ENCODE results near the gene TRIM73.
"Not testable (repeated sequence)": the region's sequence is repeated elsewhere in the genome, so short reads cannot be mapped to it uniquely, and the experiment has no call there.

TRIM73 gene

DNA sequence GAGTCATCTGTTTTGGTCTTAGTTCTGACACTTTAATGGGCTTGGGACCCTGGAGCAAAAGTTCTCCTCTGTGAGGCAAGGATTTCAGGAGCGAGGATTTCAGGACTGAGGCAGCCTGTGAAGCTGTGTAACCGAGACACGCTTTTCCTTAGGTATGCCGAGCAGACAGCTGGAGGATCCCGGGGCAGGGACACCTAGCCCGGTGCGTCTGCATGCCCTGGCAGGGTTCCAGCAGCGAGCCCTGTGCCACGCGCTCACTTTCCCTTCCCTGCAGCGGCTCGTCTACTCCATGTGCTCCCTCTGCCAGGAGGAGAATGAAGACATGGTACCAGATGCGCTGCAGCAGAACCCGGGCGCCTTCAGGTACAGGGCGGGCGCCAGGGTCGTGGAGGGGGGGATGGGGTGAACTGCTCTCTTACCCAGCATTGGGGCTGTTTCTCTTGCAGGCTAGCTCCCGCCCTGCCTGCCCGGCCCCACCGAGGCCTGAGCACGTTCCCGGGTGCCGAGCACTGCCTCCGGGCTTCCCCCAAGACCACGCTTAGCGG is 20.5 kb downstream of the TRIM73 start:
- DNase-seq, result not testable (repeated sequence)

DNA sequence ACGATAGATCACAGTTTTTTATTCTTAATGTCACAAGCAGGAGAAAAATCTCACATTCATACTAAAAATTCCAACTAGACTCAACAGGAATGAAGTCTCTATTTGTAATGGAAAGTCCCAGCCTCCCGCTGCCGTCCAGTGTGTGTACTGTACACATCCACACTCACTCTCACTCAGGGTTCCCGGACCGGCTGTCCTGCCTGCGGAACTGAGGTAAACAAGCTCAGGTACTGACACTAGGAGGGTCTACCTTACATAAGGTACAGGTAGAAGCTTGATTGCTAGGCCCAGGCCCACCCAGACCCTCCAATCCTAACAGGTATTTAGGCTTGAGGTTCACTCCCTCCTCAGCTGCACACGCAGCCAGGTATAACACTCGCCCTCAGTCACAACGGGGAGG is 21.4 kb downstream of the TRIM73 start:
- DNase-seq, result not testable (repeated sequence)

DNA sequence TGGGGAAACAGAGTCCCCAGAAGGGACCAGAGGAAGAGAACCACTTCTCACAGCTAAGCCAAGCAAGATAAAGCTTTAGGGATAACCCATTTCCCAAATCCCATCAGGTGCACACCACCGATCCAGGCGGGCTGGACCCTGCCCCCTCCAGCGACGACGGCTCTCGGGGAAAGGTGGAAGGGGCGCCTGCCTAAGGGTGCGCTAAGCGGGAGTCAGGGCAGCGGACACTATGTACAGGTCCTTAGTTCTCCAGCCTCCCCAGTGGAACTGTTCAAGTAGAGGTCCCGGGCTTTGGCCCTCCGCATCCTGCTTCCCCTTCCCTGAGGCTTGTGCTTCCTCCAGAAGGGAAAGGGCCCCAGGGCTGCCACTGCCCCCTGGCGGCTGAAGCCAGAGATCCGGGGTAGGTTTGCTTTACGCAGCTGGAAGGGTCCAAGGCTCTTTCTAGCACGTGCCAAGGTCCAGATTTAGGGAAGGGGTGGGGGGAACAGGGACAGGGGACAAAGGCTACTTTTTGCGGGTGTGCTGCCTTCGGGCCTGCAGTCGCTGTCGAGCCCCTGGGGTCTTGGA is 22.9 kb downstream of the TRIM73 start:
- DNase-seq, result not testable (repeated sequence)

DNA sequence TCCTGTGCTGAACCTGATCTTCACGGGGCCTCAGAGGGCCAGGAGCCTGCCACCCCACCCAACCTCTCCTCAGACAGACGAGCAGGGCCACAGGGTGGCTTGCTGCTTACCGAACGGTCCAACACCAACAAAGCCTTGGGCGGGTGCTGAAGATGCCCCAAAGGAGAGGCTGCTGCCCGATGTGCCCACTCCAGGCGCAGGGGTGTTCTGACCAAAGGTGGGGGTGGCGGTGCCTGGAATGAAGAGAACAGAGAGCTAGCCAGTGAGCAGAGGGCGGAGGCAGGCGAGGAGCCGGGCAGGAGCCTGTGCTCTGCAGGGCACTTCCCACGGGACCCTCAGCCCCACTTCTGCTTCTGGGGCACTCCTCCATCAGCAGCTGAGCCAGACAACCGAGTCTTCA is 23.8 kb downstream of the TRIM73 start:
- not testable (repeated sequence) for DNase-seq

DNA sequence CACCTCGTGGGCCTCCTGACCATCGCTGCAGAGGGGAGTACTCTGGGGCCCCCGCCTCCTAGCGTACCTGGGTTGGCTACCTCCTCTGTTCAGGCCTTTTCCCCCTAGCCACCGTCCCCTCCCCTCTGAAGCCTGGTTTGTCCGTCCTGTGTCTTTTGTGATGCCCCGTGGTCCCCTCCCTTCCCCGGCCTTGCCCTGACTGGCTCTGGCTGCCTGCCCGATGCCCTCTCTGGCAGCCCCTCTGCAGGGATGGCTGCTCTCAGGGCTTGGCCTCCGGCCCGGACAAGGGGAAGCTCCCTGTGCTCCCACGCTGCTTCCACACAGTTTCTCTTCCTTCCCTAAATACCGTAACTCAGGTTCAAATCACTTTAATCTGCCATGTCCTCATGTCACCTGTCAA is 24.3 kb downstream of the TRIM73 start:
- not testable (repeated sequence) for DNase-seq

DNA sequence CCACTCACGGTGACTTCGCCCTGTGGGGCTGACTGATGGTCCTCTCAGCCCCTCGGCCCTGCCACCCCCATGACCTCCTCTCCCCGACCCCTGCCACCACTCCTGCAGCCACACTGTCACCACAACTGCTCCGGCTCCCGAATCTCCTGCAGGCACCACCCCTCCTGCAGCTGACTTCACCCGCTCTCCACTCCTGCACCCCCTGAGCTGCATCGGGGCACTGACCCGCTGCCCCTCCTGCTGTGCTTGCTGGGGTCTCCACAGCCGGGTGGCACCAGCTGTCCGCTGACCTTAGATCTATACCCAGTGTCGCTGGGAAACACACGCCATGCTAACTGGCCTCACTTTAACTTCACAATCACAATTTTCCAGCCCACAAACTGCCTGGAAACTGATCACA is 24.7 kb downstream of the TRIM73 start:
- DNase-seq, result not testable (repeated sequence)

DNA sequence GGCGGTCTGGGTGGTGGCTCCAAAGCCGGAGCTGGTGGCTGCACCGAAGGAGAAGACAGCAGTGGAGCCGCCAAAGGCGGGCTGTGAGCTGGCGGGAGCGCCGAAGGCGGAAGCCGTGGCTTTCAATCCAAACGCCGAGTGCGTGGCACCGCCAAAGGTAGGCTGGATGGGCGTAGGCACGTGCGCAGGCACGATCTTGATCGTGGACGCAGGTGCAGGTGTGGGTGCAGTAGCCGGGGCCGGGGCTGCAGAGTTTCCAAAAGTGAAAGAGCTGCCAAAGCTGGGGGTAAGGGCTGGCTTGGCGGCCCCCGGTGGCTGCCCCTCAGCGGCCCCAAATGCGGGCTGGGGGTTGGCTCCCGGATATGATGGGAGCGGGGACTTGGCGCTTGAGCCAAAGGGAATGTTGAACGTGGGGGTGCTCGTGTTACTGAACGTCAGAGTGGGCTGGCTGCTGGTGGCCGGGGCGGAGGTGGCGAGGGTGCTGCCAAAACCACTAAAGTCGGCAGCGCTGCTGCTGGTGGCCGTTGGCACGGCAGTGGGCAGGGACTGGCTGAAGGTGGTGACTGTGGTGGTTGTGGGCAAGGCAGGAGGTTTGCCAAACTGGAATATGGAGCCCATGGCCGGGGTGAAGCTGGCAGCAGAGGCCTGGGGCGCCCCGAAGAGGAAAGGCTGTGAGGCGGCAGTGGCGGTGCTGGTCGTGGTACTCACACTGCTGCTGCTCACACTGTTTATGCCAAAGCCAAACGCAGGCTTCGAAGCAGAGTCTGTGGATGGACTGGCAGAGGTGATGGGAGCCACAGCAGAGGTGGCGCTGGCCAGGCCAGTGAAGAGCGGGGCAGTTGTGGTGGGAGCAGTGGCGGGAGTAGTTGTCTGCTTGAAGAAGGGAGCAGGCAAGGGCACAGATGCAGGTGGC is 26.6 kb downstream of the TRIM73 start:
- DNase-seq, result not testable (repeated sequence)

DNA sequence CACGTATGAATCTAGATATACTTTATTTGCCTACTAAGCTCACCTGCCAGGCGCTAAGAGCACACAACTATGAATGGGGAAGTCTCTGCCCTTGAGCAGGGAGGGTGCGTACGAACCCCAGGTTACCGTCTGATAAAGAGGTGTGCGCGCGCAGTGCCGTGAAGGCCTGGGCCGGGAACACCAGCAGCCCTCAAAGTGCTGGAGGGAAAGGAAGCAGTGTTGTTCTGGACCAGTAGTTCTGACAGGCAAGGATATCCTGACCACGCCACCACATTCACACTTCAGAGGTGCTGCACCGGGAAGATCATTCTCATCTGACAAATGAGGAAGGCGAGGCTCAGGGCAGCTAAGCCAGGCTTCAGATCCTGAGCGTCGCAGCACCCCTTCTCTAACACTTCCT is 28.1 kb downstream of the TRIM73 start:
- not testable (repeated sequence) for DNase-seq

DNA sequence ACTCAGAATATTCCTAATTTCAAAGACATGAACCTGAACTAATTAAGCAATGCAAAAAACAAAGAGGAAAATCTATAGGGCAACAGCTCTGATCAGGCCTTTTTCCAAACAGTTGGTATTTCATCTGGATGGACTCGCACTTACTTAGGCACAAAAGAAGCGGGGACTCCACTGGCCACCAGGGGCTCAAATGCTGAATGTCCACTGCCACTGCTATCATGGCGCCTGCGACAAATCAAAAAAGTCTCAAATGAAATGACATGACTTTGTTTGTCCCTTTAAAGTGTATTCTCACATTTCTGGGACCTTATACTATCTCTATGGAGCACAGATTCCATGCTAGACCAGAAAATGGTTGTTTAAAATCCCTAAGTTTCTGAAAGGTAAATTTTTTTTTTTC is 43.6 kb downstream of the TRIM73 start:
- DNase-seq, result not testable (repeated sequence)

DNA sequence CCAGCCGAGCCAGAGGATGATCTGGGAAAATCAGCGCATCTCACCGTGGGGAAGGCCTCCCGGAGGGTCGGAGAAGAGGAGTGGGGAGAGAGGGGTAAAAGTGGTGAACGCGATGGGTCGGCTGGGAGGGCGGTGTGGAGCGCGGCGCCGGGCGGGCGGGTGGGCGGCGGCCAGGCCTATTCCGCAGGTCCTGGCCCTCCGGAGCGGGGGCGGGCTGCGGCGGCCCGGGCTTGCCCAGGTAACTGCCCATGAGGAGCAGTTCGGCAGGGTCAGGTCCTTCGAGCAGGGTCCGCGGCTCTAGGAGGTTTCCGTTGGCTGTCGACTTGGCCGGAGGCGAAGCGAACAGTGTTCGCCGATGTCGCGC is 46.7 kb downstream of the TRIM73 start:
- DNase-seq, result not testable (repeated sequence)

DNA sequence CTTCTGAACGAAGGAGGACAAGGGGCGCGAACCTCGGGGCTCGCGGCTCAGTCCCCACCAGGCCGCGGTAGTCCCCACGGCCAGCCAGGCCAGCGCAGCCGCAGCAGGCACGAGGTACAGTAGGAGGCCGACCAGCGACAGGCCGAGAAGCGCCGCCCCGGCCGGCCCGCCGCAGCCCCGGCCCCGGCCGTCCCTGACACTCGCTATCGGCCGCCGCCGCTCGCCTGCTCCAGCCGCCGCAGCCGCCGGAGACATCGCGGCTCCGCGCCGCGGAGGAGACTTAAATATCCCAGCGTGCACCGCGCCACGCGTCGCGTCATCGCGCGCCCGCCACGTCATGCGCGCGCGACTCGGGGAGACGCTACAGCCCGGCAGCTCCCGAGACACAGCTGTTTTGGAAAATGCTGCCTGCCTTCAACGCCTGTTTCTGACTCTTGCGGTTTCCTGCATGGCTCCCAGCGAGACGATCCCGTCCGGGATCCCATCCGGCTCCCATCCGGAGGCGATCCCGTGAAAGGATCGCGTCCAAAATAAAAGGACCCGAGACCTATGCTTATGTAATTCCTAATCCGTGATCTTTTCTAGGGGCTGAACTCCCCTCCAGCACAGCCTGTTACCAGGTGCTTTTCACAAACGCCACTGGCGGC is 47.2 kb downstream of the TRIM73 start:
- not testable (repeated sequence) for DNase-seq

DNA sequence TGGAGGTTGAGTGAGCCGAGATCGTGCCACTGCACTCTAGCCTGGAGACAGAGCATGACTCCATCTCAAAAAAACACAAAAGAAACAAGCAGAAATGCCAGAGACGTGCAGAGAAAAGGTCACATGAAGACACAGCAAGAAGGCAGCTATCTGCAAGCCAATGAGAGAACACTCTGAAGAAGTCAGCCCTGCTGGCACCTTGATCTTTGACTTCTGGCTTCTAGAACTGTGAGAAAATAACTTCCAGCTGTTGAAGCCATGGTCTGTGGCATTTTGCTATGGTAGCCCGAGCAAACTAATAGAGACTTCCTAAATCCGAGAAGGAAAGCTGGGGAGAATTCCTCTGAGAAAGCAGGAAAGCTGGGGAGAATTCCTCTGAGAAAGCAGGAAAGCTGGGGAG is 54.5 kb downstream of the TRIM73 start:
- DNase-seq, result not testable (repeated sequence)

DNA sequence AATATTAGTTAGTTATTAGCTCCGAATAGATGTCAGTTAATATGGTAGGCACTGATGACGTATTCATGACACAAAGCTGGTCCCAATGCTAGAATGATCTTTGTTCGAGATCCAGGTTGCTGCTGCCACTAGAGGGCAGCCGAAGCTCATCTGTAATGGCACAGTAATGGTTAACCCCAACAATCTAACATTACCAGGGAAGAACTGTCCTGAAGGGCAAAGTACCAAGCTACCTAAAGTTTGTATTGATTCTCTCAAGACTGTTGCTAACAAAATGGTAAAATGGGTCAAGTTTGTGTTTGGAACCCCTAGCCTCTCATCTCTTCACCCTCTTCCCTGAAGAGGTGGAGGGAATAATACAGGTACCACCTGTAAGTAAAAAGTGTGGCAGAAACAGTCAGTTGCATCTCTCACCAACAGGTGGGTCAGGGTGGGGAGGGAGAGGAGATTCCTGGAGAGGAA is 57.1 kb downstream of the TRIM73 start:
- not testable (repeated sequence) for DNase-seq

Measured in NCI-H1930 (cell line).